Measurements from ENCODE around the gene TGM3.

DNA sequence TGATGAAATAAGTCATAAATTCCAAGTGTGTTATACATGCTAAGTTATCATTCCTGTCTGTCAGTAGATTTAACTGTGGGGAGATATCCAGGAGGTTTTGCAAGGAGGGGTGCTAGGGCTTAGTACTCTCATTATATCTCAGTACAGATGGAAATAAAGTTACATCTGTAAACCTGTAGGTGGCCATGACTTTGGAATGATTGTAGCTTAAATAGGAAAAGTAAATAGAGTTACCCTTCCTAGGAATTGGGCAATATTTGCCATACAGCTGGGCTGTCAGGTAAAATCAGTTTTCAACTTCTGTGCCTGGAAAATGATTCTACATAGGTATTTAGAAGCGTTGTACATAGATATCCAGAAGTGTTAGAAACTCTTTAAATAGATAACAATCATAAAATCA lies 19.8 kb upstream of the TGM3 start:
- TF ChIP-seq POLR2AphosphoS5 (IDR thresholded peaks at IDR 0.05; ENCODE audit: low read depth) (no peak), GABPA (IDR thresholded peaks at IDR 0.05; ENCODE audit: low read depth) (no peak), SPI1 (IDR thresholded peaks at IDR 0.05; ENCODE audit: borderline replicate concordance, low read depth) (no peak)
- TF ChIP-seq, protein P1, sequence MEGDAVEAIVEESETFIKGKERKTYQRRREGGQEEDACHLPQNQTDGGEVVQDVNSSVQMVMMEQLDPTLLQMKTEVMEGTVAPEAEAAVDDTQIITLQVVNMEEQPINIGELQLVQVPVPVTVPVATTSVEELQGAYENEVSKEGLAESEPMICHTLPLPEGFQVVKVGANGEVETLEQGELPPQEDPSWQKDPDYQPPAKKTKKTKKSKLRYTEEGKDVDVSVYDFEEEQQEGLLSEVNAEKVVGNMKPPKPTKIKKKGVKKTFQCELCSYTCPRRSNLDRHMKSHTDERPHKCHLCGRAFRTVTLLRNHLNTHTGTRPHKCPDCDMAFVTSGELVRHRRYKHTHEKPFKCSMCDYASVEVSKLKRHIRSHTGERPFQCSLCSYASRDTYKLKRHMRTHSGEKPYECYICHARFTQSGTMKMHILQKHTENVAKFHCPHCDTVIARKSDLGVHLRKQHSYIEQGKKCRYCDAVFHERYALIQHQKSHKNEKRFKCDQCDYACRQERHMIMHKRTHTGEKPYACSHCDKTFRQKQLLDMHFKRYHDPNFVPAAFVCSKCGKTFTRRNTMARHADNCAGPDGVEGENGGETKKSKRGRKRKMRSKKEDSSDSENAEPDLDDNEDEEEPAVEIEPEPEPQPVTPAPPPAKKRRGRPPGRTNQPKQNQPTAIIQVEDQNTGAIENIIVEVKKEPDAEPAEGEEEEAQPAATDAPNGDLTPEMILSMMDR (IDR thresholded peaks at IDR 0.05; ENCODE audit: insufficient read depth, low read length): no peak
- TF ChIP-seq, protein P2, sequence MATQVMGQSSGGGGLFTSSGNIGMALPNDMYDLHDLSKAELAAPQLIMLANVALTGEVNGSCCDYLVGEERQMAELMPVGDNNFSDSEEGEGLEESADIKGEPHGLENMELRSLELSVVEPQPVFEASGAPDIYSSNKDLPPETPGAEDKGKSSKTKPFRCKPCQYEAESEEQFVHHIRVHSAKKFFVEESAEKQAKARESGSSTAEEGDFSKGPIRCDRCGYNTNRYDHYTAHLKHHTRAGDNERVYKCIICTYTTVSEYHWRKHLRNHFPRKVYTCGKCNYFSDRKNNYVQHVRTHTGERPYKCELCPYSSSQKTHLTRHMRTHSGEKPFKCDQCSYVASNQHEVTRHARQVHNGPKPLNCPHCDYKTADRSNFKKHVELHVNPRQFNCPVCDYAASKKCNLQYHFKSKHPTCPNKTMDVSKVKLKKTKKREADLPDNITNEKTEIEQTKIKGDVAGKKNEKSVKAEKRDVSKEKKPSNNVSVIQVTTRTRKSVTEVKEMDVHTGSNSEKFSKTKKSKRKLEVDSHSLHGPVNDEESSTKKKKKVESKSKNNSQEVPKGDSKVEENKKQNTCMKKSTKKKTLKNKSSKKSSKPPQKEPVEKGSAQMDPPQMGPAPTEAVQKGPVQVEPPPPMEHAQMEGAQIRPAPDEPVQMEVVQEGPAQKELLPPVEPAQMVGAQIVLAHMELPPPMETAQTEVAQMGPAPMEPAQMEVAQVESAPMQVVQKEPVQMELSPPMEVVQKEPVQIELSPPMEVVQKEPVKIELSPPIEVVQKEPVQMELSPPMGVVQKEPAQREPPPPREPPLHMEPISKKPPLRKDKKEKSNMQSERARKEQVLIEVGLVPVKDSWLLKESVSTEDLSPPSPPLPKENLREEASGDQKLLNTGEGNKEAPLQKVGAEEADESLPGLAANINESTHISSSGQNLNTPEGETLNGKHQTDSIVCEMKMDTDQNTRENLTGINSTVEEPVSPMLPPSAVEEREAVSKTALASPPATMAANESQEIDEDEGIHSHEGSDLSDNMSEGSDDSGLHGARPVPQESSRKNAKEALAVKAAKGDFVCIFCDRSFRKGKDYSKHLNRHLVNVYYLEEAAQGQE (IDR thresholded peaks at IDR 0.05; ENCODE audit: insufficient replicate concordance, low read depth): no peak
